ENCODE measurements around the gene GSAP.
A peak's percentile ranks its signal among the peaks of the same experiment; 100 is the strongest.

Gene GSAP

GRCh38 chr7:77415476-77415822 is 700 bp downstream of the GSAP start:
- intact Hi-C loops (cut with DNase I) = no loop called here
- DNase-seq = peak in 23 of 42 donors; percentile 9 to 51 (median 27)

GRCh38 chr7:77413861-77414424 is 2.2 kb downstream of the GSAP start:
- DNase-seq = no peak
- intact Hi-C loops (cut with DNase I) = no loop called here

GRCh38 chr7:77413128-77413527 is 3.0 kb downstream of the GSAP start:
- peak in 3 of 42 donors; percentile 11 to 46 (median 43) for DNase-seq
- intact Hi-C loops (cut with DNase I) = no loop called here

- intact Hi-C loops (cut with DNase I) = no loop called here
- DNase-seq = no peak
Observed at GRCh38 chr7:77409739-77410547, 6.2 kb downstream of the GSAP start.

DNA sequence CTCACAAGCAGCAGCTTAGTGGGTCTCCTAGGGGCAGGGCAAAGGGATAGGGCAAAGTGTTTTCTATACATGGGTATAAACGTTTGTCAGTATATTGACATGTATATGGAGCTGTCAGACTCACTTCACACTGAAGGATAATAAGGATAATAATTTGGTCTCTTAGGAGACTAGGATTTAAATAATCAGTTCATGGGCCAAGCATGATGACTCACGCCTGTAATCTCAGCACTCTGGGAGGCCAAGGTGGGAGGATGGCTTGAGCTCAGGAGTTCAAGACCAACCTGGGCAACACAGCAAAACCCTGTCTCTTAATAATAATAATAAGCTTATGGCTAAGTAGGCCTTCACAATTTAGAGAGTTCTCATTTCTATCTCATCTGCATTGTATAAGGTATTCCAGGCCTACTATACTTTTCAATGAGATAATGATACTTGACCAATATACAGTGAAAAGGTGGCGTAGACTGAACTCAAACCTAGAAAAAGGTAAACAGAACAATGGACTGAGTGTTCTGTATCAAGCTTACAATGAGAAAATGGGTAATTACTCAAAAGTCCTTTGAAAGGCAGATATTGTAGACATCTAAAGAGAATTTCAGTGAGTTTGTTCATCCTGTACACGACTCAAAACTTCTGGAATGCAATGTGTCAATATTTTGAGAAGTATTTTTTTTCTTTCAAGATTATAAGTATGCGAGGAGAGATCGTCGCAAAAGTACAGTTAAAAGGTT is 7.0 kb downstream of the GSAP start:
- no peak for DNase-seq
- intact Hi-C loops (cut with DNase I) = no loop called here

GRCh38 chr7:77407906-77408305 is 8.2 kb downstream of the GSAP start:
- intact Hi-C loops (cut with DNase I) = no loop called here
- DNase-seq = no peak

GRCh38 chr7:77406421-77406820 is 9.7 kb downstream of the GSAP start:
- intact Hi-C loops (cut with DNase I) = no loop called here
- DNase-seq = no peak

GRCh38 chr7:77404641-77405040 is 11.5 kb downstream of the GSAP start:
- DNase-seq = no peak
- intact Hi-C loops (cut with DNase I) = no loop called here

DNA sequence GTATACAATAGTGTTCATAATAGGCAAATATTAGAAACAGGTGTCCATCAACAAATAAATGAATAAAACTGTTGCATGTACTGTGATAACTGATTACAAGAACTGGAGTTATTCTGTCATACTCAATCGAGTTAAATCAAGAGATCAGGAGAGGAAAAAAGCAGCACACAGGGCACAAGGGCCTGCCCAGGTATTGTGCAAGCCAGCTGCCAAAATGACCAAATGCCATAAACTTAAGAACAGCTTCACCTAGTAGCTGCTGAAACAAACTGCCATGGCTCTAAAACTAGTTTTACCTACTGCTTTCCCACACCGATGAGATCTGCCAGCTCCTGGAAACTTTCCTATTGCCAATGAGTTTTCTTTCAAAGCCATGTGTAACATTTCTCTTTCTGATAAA is 12.2 kb downstream of the GSAP start:
- intact Hi-C loops (cut with DNase I) = no loop called here
- no peak for DNase-seq

- DNase-seq = no peak
- intact Hi-C loops (cut with DNase I) = no loop called here
Observed at GRCh38 chr7:77402818-77403217, 13.3 kb downstream of the GSAP start.

DNA sequence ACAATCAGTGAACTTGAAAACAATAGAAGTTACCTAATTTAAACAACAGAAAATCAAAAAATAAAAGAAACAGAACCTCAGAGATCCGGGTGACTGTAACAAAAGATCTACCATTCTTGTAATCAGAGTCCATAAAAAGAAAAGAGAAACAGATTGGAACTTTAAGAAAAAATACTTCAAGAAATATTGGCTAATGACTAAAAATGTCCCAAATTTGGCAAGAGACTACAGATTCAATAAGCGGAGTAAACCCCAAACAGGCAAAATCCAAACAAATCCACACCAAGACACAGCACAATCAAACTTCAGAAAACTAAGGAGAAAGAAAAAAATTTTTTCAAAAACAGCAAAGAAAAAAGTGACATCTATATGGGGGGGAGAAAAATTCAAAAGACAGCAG is 15.1 kb downstream of the GSAP start:
- no peak for DNase-seq
- intact Hi-C loops (cut with DNase I) = no loop called here

DNA sequence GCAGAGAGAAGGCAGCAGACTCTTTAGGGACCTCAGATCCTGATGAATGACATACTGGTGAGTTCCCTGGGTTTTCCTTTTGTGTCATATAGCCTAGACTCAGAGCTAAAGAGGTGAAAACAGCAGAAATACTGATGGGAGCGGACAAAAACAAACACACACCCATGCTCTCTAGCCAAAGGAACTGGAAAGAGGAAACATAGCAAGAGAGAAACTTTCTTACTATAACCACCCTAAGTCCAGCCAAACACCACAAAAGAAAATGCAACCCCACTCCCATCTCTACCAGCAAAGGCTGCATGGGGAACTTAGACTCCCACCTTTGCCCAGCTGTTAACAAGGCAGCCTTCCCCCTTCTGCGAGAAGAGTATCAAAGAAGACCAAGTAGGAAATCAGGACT is 16.3 kb downstream of the GSAP start:
- intact Hi-C loops (cut with DNase I) = no loop called here
- no peak for DNase-seq

DNA sequence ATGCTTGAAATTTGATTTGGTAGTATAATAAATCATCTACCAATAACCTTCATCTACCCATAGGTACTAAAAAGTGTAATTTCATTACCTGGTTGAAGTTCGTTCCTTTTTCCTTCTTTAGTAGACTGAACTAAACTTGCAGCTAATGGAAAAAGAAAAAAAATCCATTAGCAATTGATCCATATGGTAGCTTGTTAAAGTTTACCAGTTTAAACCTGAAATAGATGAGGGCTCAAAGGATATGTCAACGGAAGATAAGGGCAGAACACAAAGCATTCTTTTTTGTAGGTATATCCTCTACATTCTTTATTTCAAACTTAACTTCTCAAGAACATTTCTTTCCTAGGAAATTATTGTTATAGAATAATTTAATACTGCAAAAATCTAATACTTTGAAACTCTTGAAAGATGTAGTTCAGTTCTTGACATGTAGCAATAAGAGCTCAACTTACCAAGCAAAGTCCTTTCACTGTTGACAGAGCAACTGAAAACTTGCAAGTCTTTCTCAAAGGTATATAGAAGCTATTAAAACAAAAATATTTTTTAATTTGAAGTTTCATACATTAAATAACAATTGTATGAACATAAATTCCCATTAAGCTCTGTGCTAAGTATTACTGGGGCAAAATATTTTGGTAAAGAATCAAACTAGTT is 19.1 kb downstream of the GSAP start:
- intact Hi-C loops (cut with DNase I) = no loop called here
- DNase-seq = no peak

GRCh38 chr7:77395626-77396025 is 20.5 kb downstream of the GSAP start:
- no peak for DNase-seq
- intact Hi-C loops (cut with DNase I) = no loop called here

GRCh38 chr7:77393954-77394353 is 22.2 kb downstream of the GSAP start:
- intact Hi-C loops (cut with DNase I) = no loop called here
- DNase-seq = no peak

DNA sequence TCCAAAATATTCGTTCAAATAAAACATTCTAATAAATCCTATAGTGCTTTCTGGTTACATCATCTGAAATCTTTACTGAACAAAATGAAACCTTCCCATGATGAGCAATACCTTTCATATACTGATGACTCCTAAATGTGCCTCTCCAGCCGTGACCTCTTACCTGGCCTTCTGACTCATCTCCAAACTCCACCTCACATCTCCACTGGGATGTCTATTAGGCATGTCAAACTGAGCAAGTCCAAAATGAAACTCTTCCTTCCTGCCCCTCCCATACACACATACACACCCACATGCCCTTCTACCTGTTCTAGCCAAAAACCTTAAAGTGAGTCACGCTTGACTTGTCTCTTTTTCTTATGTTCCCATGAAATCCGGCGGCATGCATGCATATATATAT is 22.9 kb downstream of the GSAP start:
- intact Hi-C loops (cut with DNase I) = no loop called here
- DNase-seq = no peak

DNA sequence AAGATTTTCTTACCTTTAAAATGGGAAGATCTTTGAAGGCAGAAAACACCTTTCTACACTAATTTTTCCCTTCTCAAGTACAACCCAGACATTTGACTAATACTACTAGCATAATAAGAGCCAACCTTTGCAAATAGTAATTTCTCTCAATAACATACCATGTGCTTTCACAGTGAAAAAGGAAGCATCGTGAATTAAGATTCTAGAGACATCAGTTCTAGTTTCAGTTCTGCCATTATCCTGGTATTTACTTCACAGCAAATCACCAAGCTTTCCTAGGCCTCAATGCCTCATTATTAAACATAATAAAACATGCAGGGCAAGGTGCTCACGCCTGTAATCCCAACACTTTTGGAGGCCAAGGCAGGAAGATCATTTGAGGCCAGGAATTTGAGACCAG is 24.9 kb downstream of the GSAP start:
- intact Hi-C loops (cut with DNase I) = no loop called here

GRCh38 chr7:77388055-77388641 is 28.0 kb downstream of the GSAP start:
- intact Hi-C loops (cut with DNase I) = no loop called here
- no peak for DNase-seq

More for the DNA sequence above, 24.9 kb downstream of the GSAP start:
- DNase-seq = no peak

- DNase-seq = no peak
- intact Hi-C loops (cut with DNase I) = no loop called here
Observed at GRCh38 chr7:77386165-77386822, 29.9 kb downstream of the GSAP start.

All from head of caudate nucleus (tissue), 42 donors.